ENCODE measurements around the gene UBE2L5. TPM values are rescaled to one million over a fixed set of nuclear protein-coding genes. Genes with fewer than 3 reads are reported as not detected.

Gene UBE2L5
- total RNA-seq (not detected), polyA plus RNA-seq (ENCODE audit: insufficient read length in 2 of 2) (1 to 10 TPM in 1 of 2 donors, under 1 TPM in 1; 0.35 to 1.1 TPM)
- long read RNA-seq, donor 1: 0 reads
- long read RNA-seq, donor 2: 0 reads
- long read RNA-seq, donor 3: 0 reads
- long read RNA-seq, donor 4: 0 reads

DNA sequence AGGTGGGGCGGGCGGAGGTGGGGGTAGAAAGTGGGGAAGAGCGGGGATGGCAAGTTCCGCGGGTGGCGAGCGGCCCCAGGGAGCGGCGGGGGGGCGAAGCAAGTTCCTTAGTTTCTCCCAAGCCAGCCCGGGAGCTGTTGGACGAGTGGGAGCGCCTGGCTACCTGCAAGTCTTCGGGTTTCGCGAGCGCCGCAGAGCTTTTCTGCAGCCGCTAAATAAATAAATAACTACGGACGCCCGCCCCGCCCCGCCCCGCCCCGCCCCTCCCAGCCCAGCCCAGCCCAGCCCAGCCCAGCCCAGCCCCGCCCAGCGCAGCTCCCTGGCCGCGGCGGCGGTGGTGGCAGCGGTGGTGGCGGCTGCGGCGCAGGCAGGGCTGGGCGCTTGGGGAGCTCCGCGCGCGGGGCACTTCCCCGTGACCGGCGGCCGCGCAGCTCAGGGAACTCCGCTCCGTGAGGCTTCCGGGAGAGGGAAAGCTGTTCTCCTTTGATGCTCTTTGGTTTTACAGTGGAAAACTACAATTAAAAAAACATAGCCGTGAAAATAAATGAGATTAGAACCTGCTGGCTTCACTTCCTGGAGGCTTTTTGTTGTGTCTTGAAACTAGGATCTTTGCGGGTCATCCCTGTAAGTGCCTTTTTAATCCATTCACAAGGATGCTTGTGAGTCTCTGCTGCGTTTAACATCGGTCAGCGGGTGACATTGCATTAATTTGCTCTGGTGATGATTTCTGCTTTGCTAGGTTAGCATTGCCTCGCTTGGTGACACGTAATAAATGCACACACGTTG lies at the start of gene UBE2L5:
UBE2L5 (plus strand) TSS at position 440 of the 786 bp plus-strand sequence. CDS start 5,498 bp downstream, outside the sequence.
- H3K9me3 ChIP-seq (ENCODE audit: control insufficient read depth, insufficient read depth, low read length): no peaks in the 10 kb centered on the region
- peak within 1 kb of the TSS; percentile 65 for H3K4me3 ChIP-seq (ENCODE audit: low read depth, low read length)
- H3K27me3 ChIP-seq (ENCODE audit: control insufficient read depth, insufficient read depth, low read length): no peaks in the 10 kb centered on the region
- peak within 1 kb of the TSS; percentile 92 for H3K27ac ChIP-seq (ENCODE audit: low read depth, low read length)
- 0% methylated on average over 34 of the region's 57 CpGs for WGBS (ENCODE audit: insufficient coverage)
- peak in 4 of 6 donors; percentile 20 to 81 (median 54) for DNase-seq (ENCODE audit: low read depth in 4 of 6, low spot score in 6 of 6)
- peaks cover 8% of the 10 kb centered on the region for H3K4me1 ChIP-seq (ENCODE audit: control insufficient read depth, insufficient read depth, low read length)
- H3K36me3 ChIP-seq (ENCODE audit: control insufficient read depth, insufficient read depth, low read length): no peaks in the 10 kb centered on the region

GRCh38 chr13:30373727-30374126 lies 48.6 kb upstream of the UBE2L5 start:
- 90% methylated on average over 3 of the region's 9 CpGs for WGBS (ENCODE audit: insufficient coverage)
- Histone ChIP-seq H3K27me3 (ENCODE audit: control insufficient read depth, insufficient read depth, low read length) (no peaks in the 10 kb centered on the region), H3K27ac (ENCODE audit: low read depth, low read length) (no peak overlapping the region), H3K9me3 (ENCODE audit: control insufficient read depth, insufficient read depth, low read length) (no peaks in the 10 kb centered on the region), H3K36me3 (ENCODE audit: control insufficient read depth, insufficient read depth, low read length) (no peaks in the 10 kb centered on the region), H3K4me1 (ENCODE audit: control insufficient read depth, insufficient read depth, low read length) (no peaks in the 10 kb centered on the region), H3K4me3 (ENCODE audit: low read depth, low read length) (no peak overlapping the region)
- DNase-seq (ENCODE audit: low read depth in 4 of 6, low spot score in 6 of 6): no peak

DNA sequence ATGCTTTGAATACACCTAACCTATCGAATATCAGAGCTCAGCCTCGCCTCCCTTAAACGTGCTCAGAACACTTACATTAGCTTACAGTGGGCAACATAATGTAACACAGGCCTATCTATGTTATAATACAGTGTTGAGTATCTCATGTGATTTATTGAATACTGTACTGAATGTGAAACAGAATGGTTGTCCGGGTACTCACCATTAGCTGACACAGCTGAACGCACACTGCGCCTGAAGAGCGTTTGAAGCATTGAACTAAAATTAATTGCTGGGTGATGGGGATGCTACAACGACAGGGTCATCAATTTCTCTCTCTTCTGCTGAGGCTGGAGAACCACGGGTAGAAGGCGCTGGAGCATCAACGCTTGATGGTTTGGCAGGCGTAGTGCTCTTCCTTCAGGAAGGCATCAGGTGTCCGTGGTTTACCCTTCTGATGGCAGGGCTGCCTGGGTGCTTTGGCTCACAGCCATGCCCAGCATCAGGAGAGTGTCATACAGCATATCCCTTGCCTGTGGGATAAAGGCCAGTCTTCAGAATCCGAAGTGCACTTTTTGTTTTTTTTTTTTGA lies 46.9 kb upstream of the UBE2L5 start:
- Histone ChIP-seq H3K27ac (ENCODE audit: low read depth, low read length) (no peak overlapping the region), H3K4me1 (ENCODE audit: control insufficient read depth, insufficient read depth, low read length) (no peaks in the 10 kb centered on the region), H3K27me3 (ENCODE audit: control insufficient read depth, insufficient read depth, low read length) (no peaks in the 10 kb centered on the region), H3K4me3 (ENCODE audit: low read depth, low read length) (no peak overlapping the region), H3K36me3 (ENCODE audit: control insufficient read depth, insufficient read depth, low read length) (no peaks in the 10 kb centered on the region), H3K9me3 (ENCODE audit: control insufficient read depth, insufficient read depth, low read length) (no peaks in the 10 kb centered on the region)
- 65% methylated on average over 11 of the region's 14 CpGs for WGBS (ENCODE audit: insufficient coverage)
- peak in 1 of 6 donors; percentile 76 for DNase-seq (ENCODE audit: low read depth in 4 of 6, low spot score in 6 of 6)

GRCh38 chr13:30376426-30377311 lies 45.6 kb upstream of the UBE2L5 start:
- no peak for DNase-seq (ENCODE audit: low read depth in 4 of 6, low spot score in 6 of 6)
- H3K36me3 ChIP-seq (ENCODE audit: control insufficient read depth, insufficient read depth, low read length): no peaks in the 10 kb centered on the region
- H3K27me3 ChIP-seq (ENCODE audit: control insufficient read depth, insufficient read depth, low read length): no peaks in the 10 kb centered on the region
- H3K9me3 ChIP-seq (ENCODE audit: control insufficient read depth, insufficient read depth, low read length): no peaks in the 10 kb centered on the region
- H3K27ac ChIP-seq (ENCODE audit: low read depth, low read length): no peak overlapping the region
- 88% methylated on average over 4 of the region's 5 CpGs for WGBS (ENCODE audit: insufficient coverage)
- no peak overlapping the region for H3K4me3 ChIP-seq (ENCODE audit: low read depth, low read length)
- H3K4me1 ChIP-seq (ENCODE audit: control insufficient read depth, insufficient read depth, low read length): no peaks in the 10 kb centered on the region

- H3K9me3 ChIP-seq (ENCODE audit: control insufficient read depth, insufficient read depth, low read length): no peaks in the 10 kb centered on the region
- no CpG with 5 or more reads among the region's 2 CpGs for WGBS (ENCODE audit: insufficient coverage)
- no peaks in the 10 kb centered on the region for H3K27me3 ChIP-seq (ENCODE audit: control insufficient read depth, insufficient read depth, low read length)
- no peak for DNase-seq (ENCODE audit: low read depth in 4 of 6, low spot score in 6 of 6)
- no peaks in the 10 kb centered on the region for H3K4me1 ChIP-seq (ENCODE audit: control insufficient read depth, insufficient read depth, low read length)
- H3K4me3 ChIP-seq (ENCODE audit: low read depth, low read length): no peak overlapping the region
- no peaks in the 10 kb centered on the region for H3K36me3 ChIP-seq (ENCODE audit: control insufficient read depth, insufficient read depth, low read length)
- H3K27ac ChIP-seq (ENCODE audit: low read depth, low read length): no peak overlapping the region
These were observed 45.0 kb upstream of the UBE2L5 start for GRCh38 chr13:30377312-30377685.

GRCh38 chr13:30378191-30378590 lies 44.1 kb upstream of the UBE2L5 start:
- no CpG with 5 or more reads among the region's 2 CpGs for WGBS (ENCODE audit: insufficient coverage)

DNA sequence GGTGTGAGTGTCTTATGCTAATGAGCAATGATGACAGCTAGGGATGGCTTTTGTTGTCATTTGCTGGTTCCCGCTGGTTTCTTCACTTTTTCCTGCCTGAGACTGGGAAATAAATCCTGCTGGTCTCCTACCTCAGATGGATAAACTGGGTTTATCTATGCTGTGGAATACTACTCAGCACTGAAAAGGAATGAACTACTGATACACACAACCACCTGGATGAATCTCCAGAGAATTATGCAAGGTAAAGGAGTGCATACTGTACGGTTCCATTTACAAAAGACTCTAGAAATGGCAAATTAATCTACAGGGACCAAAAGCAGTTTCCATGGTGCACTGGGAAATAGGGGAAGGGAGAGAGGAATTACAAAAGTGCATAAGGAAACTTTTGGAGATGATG lies 41.2 kb upstream of the UBE2L5 start:
- Histone ChIP-seq H3K4me1 (ENCODE audit: control insufficient read depth, insufficient read depth, low read length) (no peaks in the 10 kb centered on the region), H3K4me3 (ENCODE audit: low read depth, low read length) (no peak overlapping the region), H3K36me3 (ENCODE audit: control insufficient read depth, insufficient read depth, low read length) (no peaks in the 10 kb centered on the region), H3K27ac (ENCODE audit: low read depth, low read length) (no peak overlapping the region), H3K27me3 (ENCODE audit: control insufficient read depth, insufficient read depth, low read length) (no peaks in the 10 kb centered on the region), H3K9me3 (ENCODE audit: control insufficient read depth, insufficient read depth, low read length) (no peaks in the 10 kb centered on the region)
- 86% methylated on average over 1 of the region's 2 CpGs for WGBS (ENCODE audit: insufficient coverage)
- DNase-seq (ENCODE audit: low read depth in 4 of 6, low spot score in 6 of 6): no peak

More at GRCh38 chr13:30378191-30378590, 44.1 kb upstream of the UBE2L5 start:
- H3K27me3 ChIP-seq (ENCODE audit: control insufficient read depth, insufficient read depth, low read length): no peaks in the 10 kb centered on the region
- no peaks in the 10 kb centered on the region for H3K9me3 ChIP-seq (ENCODE audit: control insufficient read depth, insufficient read depth, low read length)
- no peak overlapping the region for H3K4me3 ChIP-seq (ENCODE audit: low read depth, low read length)
- H3K27ac ChIP-seq (ENCODE audit: low read depth, low read length): no peak overlapping the region
- no peak for DNase-seq (ENCODE audit: low read depth in 4 of 6, low spot score in 6 of 6)
- no peaks in the 10 kb centered on the region for H3K36me3 ChIP-seq (ENCODE audit: control insufficient read depth, insufficient read depth, low read length)
- no peaks in the 10 kb centered on the region for H3K4me1 ChIP-seq (ENCODE audit: control insufficient read depth, insufficient read depth, low read length)

DNA sequence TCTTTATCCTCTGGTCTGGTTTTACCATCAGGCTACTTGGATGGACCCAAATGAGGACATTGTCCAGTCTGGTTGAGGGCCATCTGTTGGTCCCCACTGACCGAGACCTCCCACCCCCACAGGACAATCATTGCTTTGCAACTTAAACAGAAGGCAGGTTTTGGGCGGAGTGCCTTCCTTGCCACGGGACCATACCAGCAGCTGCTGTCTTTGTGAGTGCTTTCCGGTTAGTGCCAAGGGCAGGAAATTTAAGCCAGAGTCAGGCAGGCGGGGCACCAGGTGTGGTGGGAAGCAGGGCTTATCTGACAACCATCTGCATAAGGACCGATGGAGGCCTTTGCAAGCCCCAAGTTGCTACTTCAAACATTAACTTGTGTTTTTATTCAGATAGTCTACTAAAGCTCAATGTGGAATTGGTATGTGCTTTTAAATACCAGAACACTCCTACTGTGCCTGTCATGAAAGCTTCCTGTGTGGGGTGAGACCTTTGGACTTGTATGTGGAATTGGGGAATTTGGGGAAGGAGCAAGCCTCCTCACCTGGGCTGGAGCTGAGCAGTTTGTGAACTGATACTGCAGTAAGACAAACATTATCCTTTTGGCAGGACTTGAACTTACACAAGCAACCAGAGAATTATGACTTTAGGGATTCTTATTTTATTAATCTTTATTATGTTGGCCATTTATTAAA lies 39.3 kb upstream of the UBE2L5 start:
- no peak for DNase-seq (ENCODE audit: low read depth in 4 of 6, low spot score in 6 of 6)
- whole genome bisulfite sequencing (ENCODE audit: insufficient coverage): 72% methylated on average over 4 of the region's 6 CpGs

More for the DNA sequence above, 39.3 kb upstream of the UBE2L5 start:
- no peaks in the 10 kb centered on the region for H3K9me3 ChIP-seq (ENCODE audit: control insufficient read depth, insufficient read depth, low read length)
- H3K4me1 ChIP-seq (ENCODE audit: control insufficient read depth, insufficient read depth, low read length): no peaks in the 10 kb centered on the region
- no peaks in the 10 kb centered on the region for H3K36me3 ChIP-seq (ENCODE audit: control insufficient read depth, insufficient read depth, low read length)
- H3K27me3 ChIP-seq (ENCODE audit: control insufficient read depth, insufficient read depth, low read length): no peaks in the 10 kb centered on the region
- H3K27ac ChIP-seq (ENCODE audit: low read depth, low read length): no peak overlapping the region
- H3K4me3 ChIP-seq (ENCODE audit: low read depth, low read length): no peak overlapping the region

Measured in spinal cord (tissue), 10 donors.